H7 (cell line): ENCODE data around the gene PDZRN3. TPM values are rescaled to one million over a fixed set of nuclear protein-coding genes. Genes with fewer than 3 reads are reported as not detected.
A peak's percentile ranks its signal among the peaks of the same experiment; 100 is the strongest.

Source experiments
- DNase-seq: peaks from one replicate; pipeline ENCODE4 v3.0.0; 2012
- H3K27me3 ChIP-seq: 2 replicates; pipeline ENCODE4 v1.6.0; 2011; ENCODE audit warnings: mild to moderate bottlenecking, low read length; ENCODE audit not compliant: control insufficient read depth, insufficient read depth
- H3K36me3 ChIP-seq: replicated peaks from 2 replicates; pipeline ENCODE4 v1.5.1; 2011; ENCODE audit warnings: low read length; ENCODE audit not compliant: control insufficient read depth, insufficient read depth
- H3K4me3 ChIP-seq: 2 replicates; pipeline ENCODE4 v1.5.1; 2011; ENCODE audit warnings: low read depth, mild to moderate bottlenecking, control low read depth, low read length, moderate library complexity; ENCODE audit not compliant: insufficient read depth
- total RNA-seq: library from RNA; depleted of rRNA; stranded (reverse); fragments of >200 nt; shearing (Covaris generic); gene quantifications from 2 replicates; pipeline ENCODE4 v1.2.3, GENCODE V29; 2014

Gene PDZRN3
- total RNA-seq, 1 experiment from 2014 or later: 12.0 TPM

GRCh38 chr3:73451301-73451944 is 173.3 kb downstream of the PDZRN3 start:
- H3K27me3 ChIP-seq: no peaks in the 10 kb centered on the region
- H3K4me3 ChIP-seq: no peak overlapping the region
- DNase-seq: no peak
- H3K36me3 ChIP-seq: no peaks in the 10 kb centered on the region

- H3K27me3 ChIP-seq: no peaks in the 10 kb centered on the region
- H3K36me3 ChIP-seq: no peaks in the 10 kb centered on the region
- H3K4me3 ChIP-seq: no peak overlapping the region
- no peak for DNase-seq
These were observed 175.0 kb downstream of the PDZRN3 start for GRCh38 chr3:73449774-73450173.

- H3K27me3 ChIP-seq: no peaks in the 10 kb centered on the region
- DNase-seq: no peak
- H3K4me3 ChIP-seq: no peak overlapping the region
- H3K36me3 ChIP-seq: no peaks in the 10 kb centered on the region
These were observed 175.9 kb downstream of the PDZRN3 start for GRCh38 chr3:73448761-73449301.

DNA sequence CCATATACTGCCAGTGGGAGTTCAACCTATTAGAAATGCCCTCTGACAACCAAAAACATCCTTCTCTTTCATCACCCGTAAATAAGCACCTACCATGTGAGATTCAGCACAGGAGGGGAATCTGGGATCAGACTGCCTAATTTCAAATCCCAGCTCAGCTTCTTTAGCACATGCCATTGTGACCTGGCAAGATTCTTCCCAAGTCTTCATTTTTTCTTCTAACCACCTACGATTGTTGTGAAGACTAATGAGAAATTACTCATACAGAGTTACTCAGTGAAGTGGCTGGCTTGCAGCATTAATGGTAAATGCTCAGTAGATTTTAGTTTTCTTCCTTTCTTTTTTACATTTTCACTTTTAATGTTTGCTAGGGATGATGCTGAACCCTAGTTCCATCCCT is 176.7 kb downstream of the PDZRN3 start:
- H3K27me3 ChIP-seq: no peaks in the 10 kb centered on the region
- no peak for DNase-seq
- no peaks in the 10 kb centered on the region for H3K36me3 ChIP-seq
- H3K4me3 ChIP-seq: no peak overlapping the region

DNA sequence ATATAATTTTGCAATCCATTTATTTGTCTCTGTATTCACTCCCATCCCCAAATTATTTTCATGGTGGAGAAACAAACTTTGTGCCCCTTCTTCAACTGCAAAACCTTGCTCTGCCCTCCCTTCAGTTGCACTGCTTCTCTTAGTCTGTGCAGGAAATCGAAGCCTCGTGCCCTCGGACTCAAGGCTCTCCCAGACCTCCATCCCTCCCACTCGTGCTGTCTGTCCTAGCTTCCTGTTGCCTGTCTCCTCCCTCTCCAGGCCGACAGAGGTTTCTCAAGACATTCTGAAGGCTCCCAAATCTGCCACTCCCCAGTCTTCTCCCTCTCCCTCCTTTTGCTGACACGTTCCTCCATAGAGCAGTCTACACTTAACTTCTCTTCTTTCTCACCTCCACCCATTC is 177.6 kb downstream of the PDZRN3 start:
- no peak for DNase-seq
- Histone ChIP-seq H3K36me3 (no peaks in the 10 kb centered on the region), H3K4me3 (no peak overlapping the region), H3K27me3 (no peaks in the 10 kb centered on the region)

DNA sequence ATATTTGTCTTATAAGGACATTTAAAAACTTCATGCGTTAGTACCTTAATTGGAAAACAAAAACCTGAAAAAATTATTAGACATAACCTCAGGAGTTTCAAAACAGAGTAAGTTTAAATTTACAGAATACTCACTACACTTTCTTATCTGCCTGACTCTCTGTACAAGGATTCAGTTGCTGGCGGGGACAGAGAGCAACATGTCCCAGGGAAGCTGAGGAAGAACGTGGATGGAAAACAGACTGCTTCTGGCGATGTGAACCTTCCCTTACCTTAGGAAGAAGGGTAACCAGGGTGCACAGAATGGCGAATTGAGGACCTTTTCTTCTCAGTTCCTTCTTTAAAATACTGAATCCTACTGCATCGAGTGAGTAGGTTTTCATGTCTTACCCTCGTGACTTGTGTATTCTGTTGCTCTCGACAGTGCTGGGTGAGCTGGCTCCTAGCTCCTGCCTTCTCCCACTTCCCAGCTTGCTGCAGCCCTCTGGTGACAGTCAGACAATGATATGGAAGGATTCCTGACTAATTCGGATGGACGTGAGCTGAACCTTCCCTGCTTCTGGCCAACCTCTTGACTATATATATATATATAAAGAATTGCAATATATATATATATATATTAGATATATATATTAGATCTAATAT is 178.2 kb downstream of the PDZRN3 start:
- no peak for DNase-seq
- Histone ChIP-seq H3K27me3 (no peaks in the 10 kb centered on the region), H3K4me3 (no peak overlapping the region), H3K36me3 (no peaks in the 10 kb centered on the region)

DNA sequence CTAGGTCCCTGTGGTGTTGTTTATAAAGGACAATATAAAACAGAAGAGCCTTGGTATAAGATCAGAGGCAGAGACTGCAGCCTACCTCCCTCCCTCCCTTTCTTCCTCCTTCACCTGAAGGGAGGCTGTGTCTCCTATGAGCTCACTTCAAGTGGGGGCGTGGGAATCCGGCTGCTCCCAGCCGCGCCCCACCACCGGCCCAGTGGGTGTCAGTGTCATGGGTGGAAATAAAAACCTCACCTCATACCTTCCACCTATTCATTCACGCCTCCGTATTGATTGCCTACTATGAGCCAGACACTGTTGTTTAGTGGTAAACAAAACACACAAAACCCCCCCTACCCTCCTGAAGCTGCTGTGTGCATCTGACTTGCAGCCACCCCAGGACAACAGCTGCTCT is 181.9 kb downstream of the PDZRN3 start:
- H3K36me3 ChIP-seq: no peaks in the 10 kb centered on the region
- no peaks in the 10 kb centered on the region for H3K27me3 ChIP-seq
- H3K4me3 ChIP-seq: no peak overlapping the region
- DNase-seq: no peak

DNA sequence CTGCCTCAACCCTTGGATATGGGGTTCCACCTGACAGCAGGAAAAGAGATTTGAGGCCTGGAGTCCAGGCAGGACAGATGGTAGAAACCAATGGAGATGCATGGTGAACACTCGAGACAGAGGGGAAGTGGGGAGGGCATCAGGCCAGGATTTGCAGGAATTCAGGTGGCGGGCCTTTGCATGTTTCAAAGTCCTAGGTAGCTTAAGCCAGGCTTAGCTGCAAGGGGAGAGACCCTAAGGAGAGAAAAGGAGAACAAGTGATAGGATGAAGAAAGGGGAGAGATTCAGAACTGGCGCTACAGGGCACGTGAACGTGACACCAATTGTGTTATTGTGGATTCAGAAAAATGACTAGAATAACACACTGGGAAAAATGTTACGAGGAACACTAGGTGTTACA is 182.6 kb downstream of the PDZRN3 start:
- no peak for DNase-seq
- no peaks in the 10 kb centered on the region for H3K36me3 ChIP-seq
- H3K27me3 ChIP-seq: no peaks in the 10 kb centered on the region
- H3K4me3 ChIP-seq: no peak overlapping the region

DNA sequence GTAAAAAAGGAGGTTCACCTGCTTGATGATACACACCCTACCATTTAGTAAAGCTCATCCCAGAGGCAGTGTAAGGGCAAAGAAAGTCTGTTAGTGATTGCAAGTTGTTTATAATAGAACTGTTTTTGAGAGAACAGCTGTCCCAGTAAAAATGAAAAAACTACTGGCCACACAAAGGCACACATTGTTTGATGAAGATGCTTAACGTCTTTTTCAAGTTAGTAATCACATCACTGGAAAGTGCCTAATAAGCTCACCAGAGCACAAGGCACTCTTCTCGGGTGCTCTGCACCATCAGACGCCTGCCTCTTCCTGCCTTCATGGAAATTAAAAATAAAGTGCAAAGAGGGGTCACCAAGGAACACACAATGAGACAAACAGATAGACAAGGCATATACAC is 186.9 kb downstream of the PDZRN3 start:
- no peaks in the 10 kb centered on the region for H3K27me3 ChIP-seq
- no peaks in the 10 kb centered on the region for H3K36me3 ChIP-seq
- DNase-seq: no peak
- no peak overlapping the region for H3K4me3 ChIP-seq

DNA sequence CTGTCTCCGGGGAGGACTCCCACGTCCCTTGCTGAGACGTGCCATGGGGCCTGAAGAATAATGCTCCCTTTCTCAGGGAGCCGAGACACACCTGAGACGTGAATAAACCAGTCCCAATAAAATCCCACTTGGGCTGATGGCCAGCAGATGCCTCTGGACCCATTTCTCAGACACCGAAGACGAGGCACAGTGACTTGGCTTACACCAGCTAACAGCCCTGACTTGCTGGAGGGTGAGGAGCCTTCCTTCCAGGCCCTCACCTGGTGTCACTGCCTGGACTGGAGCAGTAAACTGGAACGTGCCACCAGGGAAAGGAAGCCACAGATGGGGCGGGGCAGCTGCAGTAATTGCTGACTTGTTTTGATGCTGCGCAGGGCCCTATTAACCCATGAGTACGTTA is 189.7 kb downstream of the PDZRN3 start:
- no peak overlapping the region for H3K4me3 ChIP-seq
- DNase-seq: no peak
- H3K27me3 ChIP-seq: no peaks in the 10 kb centered on the region
- no peaks in the 10 kb centered on the region for H3K36me3 ChIP-seq

DNA sequence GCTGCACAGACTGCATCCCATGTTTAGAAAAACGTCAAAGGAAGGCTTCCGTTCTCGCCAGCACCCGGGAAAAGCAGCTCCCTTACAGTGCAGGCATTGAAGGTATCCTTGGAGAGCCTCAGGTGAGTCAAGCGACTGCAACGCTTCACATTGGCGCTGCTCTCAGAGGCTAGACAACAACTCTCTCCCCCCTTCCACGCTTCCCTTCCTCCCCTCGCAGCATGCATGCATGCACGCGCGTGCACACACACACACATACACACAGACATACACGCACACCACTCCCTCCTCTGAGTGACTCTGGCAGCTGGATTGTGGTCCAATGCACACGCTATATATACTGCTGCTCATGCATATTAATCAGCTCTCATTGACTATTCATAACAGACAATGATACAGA is 191.1 kb downstream of the PDZRN3 start:
- H3K27me3 ChIP-seq: no peaks in the 10 kb centered on the region
- H3K4me3 ChIP-seq: no peak overlapping the region
- H3K36me3 ChIP-seq: no peaks in the 10 kb centered on the region
- DNase-seq: no peak

- H3K27me3 ChIP-seq: no peaks in the 10 kb centered on the region
- DNase-seq: no peak
- H3K36me3 ChIP-seq: no peaks in the 10 kb centered on the region
- H3K4me3 ChIP-seq: no peak overlapping the region
These were observed 191.7 kb downstream of the PDZRN3 start for GRCh38 chr3:73433079-73433478.

DNA sequence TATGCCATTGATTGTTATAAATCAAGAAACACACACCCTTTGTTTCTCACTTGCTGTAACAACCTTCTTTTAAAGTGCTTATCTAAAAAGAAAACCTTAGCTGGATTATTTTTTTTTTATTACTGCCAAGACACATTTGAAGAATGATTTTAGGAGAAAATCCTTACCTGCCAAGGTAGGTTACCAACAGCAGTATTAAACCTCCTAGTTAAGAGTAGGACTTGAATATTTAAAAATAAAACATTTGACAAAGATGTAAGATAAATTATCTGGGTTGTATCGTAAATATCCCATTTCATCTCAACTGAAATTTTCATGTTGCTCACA is 192.1 kb downstream of the PDZRN3 start:
- DNase-seq: no peak
- no peak overlapping the region for H3K4me3 ChIP-seq
- H3K27me3 ChIP-seq: no peaks in the 10 kb centered on the region
- no peaks in the 10 kb centered on the region for H3K36me3 ChIP-seq

- no peaks in the 10 kb centered on the region for H3K27me3 ChIP-seq
- no peak overlapping the region for H3K4me3 ChIP-seq
- DNase-seq: peak; percentile 45
These were observed 192.6 kb downstream of the PDZRN3 start for GRCh38 chr3:73432023-73432705.

DNA sequence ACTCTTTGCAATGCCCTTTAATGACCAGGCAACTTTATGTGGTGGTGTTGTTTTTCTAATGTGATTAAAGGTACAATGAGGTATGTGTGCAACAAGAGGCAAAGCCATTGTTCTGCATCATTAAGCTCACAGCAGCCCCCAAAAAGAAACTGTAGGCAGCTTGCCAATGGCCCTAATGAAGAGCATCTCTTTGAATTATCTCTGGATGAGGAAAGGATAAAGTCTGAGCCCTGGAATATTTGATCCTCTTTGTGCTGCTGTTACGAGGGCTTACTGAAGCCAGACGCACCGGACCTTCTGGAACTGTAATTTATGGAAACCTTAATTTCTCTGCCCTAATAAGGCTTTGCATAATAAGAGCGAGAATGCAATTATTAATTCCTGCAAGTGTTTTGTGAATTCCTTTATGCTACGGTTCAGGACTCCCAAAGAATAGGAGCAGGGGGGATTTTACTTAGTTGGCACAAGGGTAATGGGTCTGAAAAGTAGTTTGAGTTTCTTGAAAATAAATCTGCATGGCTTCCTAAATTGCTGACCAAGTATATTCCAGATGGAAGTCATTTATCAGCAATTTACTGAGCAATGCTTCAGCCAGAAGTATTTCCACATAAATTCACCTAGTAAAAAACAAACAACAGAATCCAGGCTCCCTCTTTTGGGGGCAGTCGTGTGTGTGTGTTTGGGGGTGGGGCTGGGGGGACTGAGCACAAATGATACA is 193.4 kb downstream of the PDZRN3 start:
- Histone ChIP-seq H3K36me3 (no peaks in the 10 kb centered on the region), H3K27me3 (no peaks in the 10 kb centered on the region), H3K4me3 (no peak overlapping the region)
- DNase-seq: no peak

More at GRCh38 chr3:73432023-73432705, 192.6 kb downstream of the PDZRN3 start:
- H3K36me3 ChIP-seq: no peaks in the 10 kb centered on the region
